COLO829 (cell line): ENCODE data around the gene HSD11B2.
A peak's percentile ranks its signal among the peaks of the same experiment; 100 is the strongest.

ENCODE experiments used
- DNase-seq: peaks from one replicate; pipeline ENCODE4 v3.0.0; 2012; ENCODE audit warnings: low spot score

HSD11B2 gene

GRCh38 chr16:67435758-67436164, 4.8 kb downstream of the HSD11B2 start:
- no peak for DNase-seq

GRCh38 chr16:67436640-67437193, 5.8 kb downstream of the HSD11B2 start:
- no peak for DNase-seq

- DNase-seq, result no peak
These were observed 6.6 kb downstream of the HSD11B2 start for GRCh38 chr16:67437513-67437912.

GRCh38 chr16:67438098-67438791, 7.3 kb downstream of the HSD11B2 start:
- DNase-seq, result no peak

GRCh38 chr16:67438824-67439393, 8.0 kb downstream of the HSD11B2 start:
- DNase-seq, result no peak

GRCh38 chr16:67441271-67441753, 10.4 kb downstream of the HSD11B2 start:
- DNase-seq, result no peak

- no peak for DNase-seq
These were observed 11.0 kb downstream of the HSD11B2 start for GRCh38 chr16:67441907-67442306.

- DNase-seq, result no peak
These were observed 11.8 kb downstream of the HSD11B2 start for GRCh38 chr16:67442581-67443255.

- no peak for DNase-seq
These were observed 12.3 kb downstream of the HSD11B2 start for GRCh38 chr16:67443265-67443664.

GRCh38 chr16:67444259-67445125, 13.6 kb downstream of the HSD11B2 start:
- no peak for DNase-seq

- DNase-seq, result no peak
These were observed 14.2 kb downstream of the HSD11B2 start for GRCh38 chr16:67445126-67445426.

- no peak for DNase-seq
These were observed 14.6 kb downstream of the HSD11B2 start for GRCh38 chr16:67445441-67445912.

- DNase-seq, result no peak
These were observed 15.3 kb downstream of the HSD11B2 start for GRCh38 chr16:67445913-67446907.

GRCh38 chr16:67446968-67447507, 16.1 kb downstream of the HSD11B2 start:
- no peak for DNase-seq

GRCh38 chr16:67447508-67448076, 16.7 kb downstream of the HSD11B2 start:
- DNase-seq, result peak; percentile 31

- DNase-seq, result no peak
These were observed 17.7 kb downstream of the HSD11B2 start for GRCh38 chr16:67448580-67448979.

- DNase-seq, result no peak
These were observed 18.4 kb downstream of the HSD11B2 start for GRCh38 chr16:67449336-67449735.

- DNase-seq, result no peak
These were observed 18.8 kb downstream of the HSD11B2 start for GRCh38 chr16:67449739-67450138.

- no peak for DNase-seq
These were observed 20.3 kb downstream of the HSD11B2 start for GRCh38 chr16:67451061-67451703.
